ELR (cell line): ENCODE data around the gene COPG1.

Experiments
- DNase-seq: peaks from one replicate; pipeline ENCODE4 v3.0.0-alpha.2; 2015; ENCODE audit warnings: low read depth

The COPG1 gene

GRCh38 chr3:129314386-129315222, 65.2 kb downstream of the COPG1 start:
- peak; percentile 94 for DNase-seq

- DNase-seq, result peak; percentile 53
Measured at GRCh38 chr3:129315223-129315997, 66.0 kb downstream of the COPG1 start.

GRCh38 chr3:129315998-129316247, 66.5 kb downstream of the COPG1 start:
- DNase-seq, result no peak

GRCh38 chr3:129316248-129317013, 67.0 kb downstream of the COPG1 start:
- peak; percentile 89 for DNase-seq

GRCh38 chr3:129317014-129317771, 67.8 kb downstream of the COPG1 start:
- DNase-seq, result no peak

- no peak for DNase-seq
Measured at GRCh38 chr3:129317848-129318247, 68.4 kb downstream of the COPG1 start.

- DNase-seq, result no peak
Measured at GRCh38 chr3:129318921-129319320, 69.5 kb downstream of the COPG1 start.

GRCh38 chr3:129320261-129320660, 70.9 kb downstream of the COPG1 start:
- DNase-seq, result no peak

GRCh38 chr3:129320825-129321487, 71.5 kb downstream of the COPG1 start:
- DNase-seq, result no peak

GRCh38 chr3:129321887-129322286, 72.5 kb downstream of the COPG1 start:
- no peak for DNase-seq

- peak; percentile 33 for DNase-seq
Measured at GRCh38 chr3:129323651-129324294, 74.4 kb downstream of the COPG1 start.

- no peak for DNase-seq
Measured at GRCh38 chr3:129324855-129325254, 75.4 kb downstream of the COPG1 start.

GRCh38 chr3:129325383-129325782, 76.0 kb downstream of the COPG1 start:
- no peak for DNase-seq

- no peak for DNase-seq
Measured at GRCh38 chr3:129326138-129326537, 76.7 kb downstream of the COPG1 start.

- no peak for DNase-seq
Measured at GRCh38 chr3:129326595-129326994, 77.2 kb downstream of the COPG1 start.
